Stimulated activated CD4-positive, alpha-beta T cell treated with anti-CD3 and anti-CD28 coated beads, Interleukin-15, amount 100 ng/mL, for 1 hour (primary cell): Measurements from ENCODE around the gene PTGR1.
A peak's percentile ranks its signal among the peaks of the same experiment; 100 is the strongest.
"Not testable (repeated sequence)": the region's sequence is repeated elsewhere in the genome, so short reads cannot be mapped to it uniquely, and the experiment has no call there.

Source experiments
- DNase-seq, 2 donors: peaks; one replicate each; pipeline ENCODE4 v3.0.0-alpha.2; 2020; ENCODE audit warnings: low read depth in 1 of 2, low spot score in 1 of 2

The PTGR1 gene

DNA sequence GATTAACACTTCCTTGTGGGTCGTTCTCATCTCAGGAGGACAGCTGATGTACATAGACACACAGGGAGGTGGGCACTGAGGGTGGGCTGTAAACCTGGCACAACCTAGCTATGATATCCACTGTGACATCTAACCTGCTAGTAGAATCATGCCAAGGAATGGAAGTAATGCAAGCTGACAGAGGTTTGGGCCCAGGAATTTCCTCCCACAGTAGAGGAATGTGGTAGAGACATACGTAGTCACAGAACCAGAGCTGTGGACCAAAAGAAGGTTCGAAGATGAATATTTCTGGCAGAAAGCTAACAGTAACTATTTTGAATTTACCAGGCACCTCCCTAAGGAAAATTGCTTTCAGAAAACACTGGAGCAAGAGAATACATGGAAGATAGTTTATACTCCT lies 16.5 kb upstream of the PTGR1 start:
- no peak for DNase-seq

DNA sequence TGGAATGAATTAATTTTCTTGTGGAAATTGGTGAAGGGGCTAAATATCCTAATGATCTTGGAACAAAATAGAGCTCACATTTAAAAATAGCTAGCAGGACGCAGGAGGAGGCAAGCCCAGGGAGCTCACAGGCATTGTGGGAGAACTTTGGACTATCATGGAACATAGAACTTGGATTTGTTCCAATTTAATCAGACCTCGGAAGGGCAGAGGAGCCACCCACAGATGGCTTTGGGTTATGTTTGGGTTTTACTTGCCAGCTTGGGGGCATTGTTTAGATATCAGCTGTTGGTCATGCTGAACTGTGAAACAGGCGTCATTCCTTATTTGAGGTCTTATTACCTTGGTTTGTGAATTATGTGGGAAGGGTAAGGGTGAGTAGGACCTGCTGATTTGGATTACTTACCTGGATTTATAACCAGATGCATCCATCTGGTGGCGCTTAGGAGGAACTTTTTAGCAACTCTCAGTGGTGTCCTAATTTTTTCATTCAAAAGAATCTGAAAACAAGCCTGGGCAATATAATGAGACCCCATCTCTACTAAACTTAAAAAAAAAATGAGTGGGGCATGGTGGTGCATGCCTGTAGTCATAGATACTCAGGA lies 14.1 kb upstream of the PTGR1 start:
- no peak for DNase-seq

DNA sequence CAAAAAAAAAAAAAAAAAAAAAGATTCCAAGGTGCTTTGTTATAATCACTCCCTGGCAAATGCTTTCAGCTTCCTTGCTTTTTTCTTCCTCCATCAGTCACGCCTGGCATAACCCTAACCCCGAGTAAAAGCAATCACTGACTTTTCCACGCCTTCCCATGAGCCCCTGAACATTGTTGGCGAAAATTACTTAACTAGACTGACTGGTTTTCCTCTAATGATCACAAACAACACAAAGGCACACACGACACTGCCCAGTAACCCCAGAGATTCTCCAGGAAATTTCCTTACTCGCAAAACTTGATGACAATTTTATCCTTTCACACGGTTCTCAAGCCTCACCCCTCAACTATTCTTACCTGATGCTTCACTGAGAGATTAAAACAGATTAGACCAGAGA lies 11.4 kb upstream of the PTGR1 start:
- DNase-seq, result no peak

DNA sequence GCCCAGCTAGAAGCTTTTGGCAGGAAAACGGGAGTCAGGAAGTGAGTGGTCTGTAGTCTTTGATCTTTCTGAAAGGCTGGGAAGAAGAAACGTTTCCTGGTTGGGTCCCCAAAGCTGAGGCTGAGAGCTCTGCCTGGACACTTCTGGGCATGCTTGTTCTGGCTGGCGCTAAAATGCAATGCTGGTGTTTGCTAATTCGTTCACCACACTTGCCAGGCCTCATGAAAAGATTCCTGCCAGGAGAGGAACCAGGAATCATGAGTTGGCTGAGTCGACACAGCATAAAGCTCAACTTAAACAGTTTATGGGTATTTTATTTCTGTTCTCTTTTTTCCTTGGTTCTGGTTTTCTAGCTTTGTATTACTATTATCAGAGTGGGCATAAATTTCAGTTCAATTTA lies 10.7 kb upstream of the PTGR1 start:
- no peak for DNase-seq

DNA sequence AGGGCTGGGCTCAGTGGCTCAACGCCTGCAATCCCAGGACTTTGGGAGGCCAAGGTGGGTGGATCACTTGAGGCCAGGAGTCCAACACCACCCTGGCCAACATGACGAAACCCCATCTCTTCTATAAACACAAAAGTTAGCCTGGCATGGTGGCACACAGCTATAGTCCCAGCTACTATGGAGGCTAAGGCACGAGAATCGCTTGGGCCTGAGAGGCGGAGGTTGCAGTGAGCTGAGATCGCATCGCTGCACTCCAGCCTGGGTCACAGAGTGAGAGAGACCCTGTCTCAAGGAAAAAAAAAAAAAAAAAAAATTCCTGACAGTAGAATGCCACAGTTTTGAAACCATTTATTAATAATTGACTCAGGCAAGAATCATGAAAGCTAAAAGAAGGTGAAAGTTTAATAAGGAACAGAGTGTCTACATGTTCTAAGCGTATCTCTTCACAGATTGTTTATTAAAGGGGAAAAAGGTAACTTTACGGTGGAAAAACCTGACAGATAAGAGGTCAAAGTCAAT lies 5.7 kb upstream of the PTGR1 start:
- DNase-seq, result no peak

- DNase-seq, result no peak
Observed at GRCh38 chr9:111604054-111604615, 4.7 kb upstream of the PTGR1 start.

GRCh38 chr9:111603041-111603440 lies 3.6 kb upstream of the PTGR1 start:
- DNase-seq, result no peak

DNA sequence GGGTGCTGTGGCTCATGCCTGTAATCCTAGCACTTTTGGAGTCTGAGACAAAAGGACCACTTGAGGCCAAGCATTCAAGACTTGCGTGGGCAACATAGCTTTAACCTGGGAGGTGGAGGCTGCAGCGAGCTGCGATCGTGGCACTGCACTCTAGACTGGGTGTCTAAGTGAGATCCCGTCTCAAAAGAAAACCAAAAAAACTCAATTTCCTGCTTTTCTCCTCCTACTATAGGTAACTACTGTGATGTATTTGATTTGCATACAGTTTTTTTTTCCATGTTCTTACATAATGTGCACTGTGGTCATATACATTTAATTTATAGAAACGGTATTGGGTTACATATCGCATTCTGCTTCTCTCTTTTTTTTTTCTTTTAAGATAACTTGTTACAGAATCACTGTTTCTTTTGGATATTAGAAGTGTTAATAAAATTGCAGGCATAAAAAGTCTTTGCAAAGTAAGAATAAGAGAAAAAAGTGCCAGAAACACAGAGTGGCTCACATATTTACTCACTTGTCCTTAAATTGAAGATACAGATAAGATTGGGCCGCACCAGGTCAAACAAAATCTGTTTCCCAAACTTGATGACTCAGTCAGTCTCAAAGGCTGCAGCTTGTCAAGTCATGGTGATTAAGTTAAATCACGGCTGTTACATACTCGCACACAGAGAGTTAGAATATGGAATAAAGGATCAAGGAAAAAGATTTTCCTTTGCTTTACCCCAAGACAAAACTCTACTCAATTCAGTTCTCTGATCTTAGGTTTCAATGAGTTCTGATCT lies 2.0 kb upstream of the PTGR1 start:
- DNase-seq, result no peak

DNA sequence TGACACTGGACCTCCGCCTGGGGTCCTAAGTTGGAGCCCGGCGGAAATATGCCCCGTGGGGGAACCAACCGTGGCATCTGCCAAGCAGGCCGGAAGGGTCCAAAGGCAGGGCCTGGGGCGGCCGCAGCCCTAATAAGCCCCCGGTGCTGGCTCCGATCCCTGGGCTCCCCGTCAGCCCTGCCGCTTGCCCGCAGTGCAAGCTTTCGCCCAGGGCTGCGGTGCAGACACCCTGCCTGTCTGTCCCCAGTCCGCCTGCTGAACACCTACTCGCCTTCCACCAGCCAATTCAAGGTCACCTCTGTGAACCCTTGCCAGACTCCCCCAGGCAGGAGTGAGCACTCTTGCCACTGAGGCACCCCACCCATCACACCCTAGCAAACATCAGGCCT lies 502 bp upstream of the PTGR1 start:
- DNase-seq, result no peak

DNA sequence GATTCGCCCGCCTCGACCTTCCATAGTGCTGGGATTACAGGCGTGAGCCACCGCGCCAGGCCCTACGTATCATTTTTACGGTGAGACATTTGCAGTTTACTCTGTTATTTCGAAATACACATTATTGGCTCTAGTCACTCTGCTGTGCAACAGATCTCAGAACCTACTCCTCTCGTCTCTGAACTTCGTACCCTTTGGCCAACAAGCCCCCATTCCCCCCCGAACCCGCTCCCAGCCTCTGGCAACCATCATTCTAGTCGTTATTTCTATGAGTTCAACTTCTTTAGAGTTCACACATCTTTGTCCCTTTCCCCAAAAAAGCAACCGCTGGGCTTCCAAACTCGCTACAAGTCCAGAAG lies 735 bp downstream of the PTGR1 start:
- no peak for DNase-seq

DNA sequence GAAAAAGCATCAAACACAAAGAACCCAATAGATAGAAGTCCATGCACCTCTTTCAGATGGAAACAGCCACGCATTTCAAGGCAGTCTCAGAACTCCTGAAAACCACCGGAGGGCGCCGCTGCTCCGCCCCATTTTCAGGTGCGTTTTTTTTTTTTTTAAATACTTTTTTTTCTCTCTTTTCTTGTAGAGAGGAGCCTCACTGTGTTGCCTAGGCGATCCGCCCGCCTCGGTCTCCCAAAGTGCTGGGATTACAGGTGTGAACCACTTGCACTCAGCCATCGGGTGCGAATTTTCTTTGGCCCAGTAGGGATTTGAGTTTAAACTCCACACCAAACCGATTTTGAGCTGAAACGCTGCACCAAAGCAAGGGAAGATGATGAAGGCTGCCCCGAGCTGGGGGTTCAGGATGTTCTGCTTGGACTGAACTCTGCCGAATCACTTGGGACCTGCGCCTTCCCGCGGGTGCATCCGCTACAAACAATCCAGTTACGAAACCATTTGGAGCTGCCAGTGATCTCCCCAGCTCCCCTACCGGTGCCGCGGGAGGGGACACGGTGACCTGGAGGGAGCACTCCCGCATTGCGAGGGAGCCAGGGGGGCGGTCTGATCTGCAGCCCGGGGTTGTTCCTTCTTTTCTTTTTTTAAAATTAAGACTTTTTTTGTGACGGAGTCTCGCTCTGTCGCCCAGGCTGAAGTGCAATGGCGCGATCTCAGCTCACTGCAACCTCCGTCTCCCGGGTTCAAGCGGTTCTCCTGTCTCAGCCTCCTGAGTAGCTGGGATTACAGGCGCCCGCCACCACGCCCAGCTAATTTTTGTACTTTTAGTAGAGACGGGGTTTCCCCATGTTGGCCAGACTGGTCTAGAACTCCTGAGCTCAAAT lies 1.4 kb downstream of the PTGR1 start:
- DNase-seq, result peak; percentile 26 to 39

DNA sequence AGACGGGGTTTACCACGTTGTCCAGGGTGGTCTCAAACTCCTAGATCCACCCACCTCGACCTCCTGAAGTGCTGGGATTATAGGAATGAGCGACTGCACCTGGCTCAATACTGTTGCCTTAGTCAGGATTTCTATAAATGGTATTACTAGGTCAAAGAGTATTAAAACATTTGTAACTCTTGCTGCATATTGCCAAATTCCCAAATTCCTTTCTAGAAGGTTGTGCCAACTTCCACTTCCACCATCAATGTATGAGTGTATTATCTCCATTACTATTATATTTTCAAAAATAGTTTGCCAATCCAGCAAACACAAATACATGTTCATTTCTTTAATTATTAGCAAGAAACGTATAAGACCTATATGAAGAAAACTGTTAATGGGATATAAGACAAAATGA lies 10.6 kb downstream of the PTGR1 start:
- DNase-seq, result no peak

GRCh38 chr9:111586378-111586777 lies 13.1 kb downstream of the PTGR1 start:
- no peak for DNase-seq

GRCh38 chr9:111582888-111583287 lies 16.6 kb downstream of the PTGR1 start:
- DNase-seq, result no peak

DNA sequence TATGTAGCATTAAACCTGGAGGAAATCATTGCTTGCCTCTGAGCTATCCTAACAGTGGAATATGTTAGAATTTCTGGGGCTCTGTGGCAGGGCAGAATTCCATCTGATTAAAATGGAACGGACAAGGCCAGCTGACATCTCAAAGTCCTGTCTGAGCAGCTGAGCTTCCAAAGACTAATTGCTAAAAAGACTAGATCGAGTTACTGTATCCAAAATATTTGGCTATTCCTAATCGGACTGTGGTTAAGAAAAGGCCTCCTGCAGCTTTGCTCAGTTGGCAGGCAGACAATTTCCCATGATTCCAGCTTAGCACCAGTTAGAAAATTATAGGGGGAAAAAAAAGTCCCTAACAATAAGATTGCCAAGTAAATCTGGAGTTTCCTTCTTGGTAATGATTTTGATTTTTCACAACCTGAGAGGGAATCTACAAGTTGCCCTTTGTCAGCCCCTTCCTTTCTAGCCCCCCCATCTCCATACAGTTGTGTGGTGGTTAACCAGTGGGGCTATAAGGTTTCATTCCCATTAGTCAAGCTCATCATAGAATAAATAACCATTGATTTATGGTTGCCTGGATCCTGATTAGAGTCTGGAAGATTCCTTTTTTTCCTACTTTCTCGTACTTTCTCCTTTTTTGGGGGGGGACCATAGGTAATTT lies 26.4 kb downstream of the PTGR1 start:
- DNase-seq, result no peak

GRCh38 chr9:111568127-111568526 lies 31.3 kb downstream of the PTGR1 start:
- not testable (repeated sequence) for DNase-seq

GRCh38 chr9:111566234-111566633 lies 33.2 kb downstream of the PTGR1 start:
- no peak for DNase-seq

GRCh38 chr9:111561165-111561719 lies 38.2 kb downstream of the PTGR1 start:
- DNase-seq, result no peak

GRCh38 chr9:111559000-111559610 lies 40.3 kb downstream of the PTGR1 start:
- DNase-seq, result no peak

- not testable (repeated sequence) for DNase-seq
Observed at GRCh38 chr9:111555425-111555824, 44.0 kb downstream of the PTGR1 start.
